GM18507 (cell line): ENCODE results near the gene FBXW2.

Experiments used
- DNase-seq: peaks from one replicate; pipeline ENCODE4 v3.0.0; 2011; ENCODE audit warnings: low read depth; ENCODE audit not compliant: insufficient read length; ENCODE audit errors: extremely low spot score
- FAIRE-seq: peaks from 2 replicates; lab custom pipeline; 2011; peaks lifted over from hg19 to GRCh38; lab: Jason Lieb, UNC

Gene FBXW2

GRCh38 chr9:120780367-120780766 is 12.8 kb downstream of the FBXW2 start:
- no peak for FAIRE-seq
- DNase-seq: no peak

- DNase-seq: no peak
- FAIRE-seq: no peak
Observed at GRCh38 chr9:120779227-120779626, 14.0 kb downstream of the FBXW2 start.

DNA sequence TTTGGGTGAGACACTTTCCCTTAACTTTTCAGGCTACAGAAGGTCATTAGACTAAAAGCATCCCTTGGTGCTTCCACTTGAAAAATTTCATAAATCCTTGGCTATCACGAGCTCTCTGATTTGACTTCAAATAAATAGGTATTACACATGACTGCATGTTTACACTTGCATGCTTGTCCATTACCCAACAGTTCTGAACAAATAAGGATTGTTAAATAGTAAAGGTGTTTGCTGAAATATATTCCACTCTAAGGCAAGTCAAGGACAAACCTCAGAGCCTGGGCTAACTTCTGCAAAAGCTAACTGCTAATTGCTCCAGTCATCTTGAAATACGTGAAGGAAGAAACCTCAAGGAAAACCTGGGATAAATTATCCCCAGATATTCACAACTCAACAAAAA is 14.5 kb downstream of the FBXW2 start:
- no peak for FAIRE-seq
- no peak for DNase-seq

DNA sequence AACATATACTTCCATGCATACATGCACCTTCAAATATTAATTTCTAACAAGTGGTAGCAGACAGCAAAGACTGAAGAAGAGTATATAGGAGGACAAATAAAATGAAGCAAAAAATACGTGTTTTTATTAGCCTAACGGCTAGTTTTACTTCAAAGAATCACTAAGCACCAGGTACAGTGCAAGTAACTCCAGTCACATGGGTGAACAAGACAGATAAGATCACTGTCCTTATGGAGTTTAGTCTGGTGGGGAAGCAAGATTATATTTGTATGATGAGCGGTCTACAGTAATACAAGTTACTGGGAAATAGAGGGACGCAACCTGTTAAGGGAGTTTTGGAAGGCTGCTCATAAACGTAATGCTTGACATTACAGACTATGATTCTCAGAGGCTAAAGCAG is 16.0 kb downstream of the FBXW2 start:
- FAIRE-seq (no peak), DNase-seq (no peak)

DNA sequence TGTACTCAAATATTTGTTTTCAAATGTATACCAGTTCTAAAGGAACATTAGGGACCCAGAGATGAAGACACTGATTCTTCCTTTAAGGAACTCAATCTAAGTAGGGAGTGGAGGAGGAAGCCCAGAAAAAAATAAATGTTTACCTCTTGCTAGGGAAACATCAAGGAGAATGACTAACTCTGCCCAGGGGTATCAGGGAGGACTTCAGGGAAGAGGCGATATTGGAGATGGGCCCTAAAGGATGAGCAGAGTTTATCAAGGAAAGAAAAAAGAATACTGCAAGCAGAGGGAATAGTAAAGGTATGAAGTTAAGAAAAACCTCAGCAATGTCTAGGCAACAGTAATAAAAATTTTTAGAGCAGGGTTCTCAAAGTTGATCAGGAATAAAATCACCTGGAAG is 16.4 kb downstream of the FBXW2 start:
- DNase-seq (no peak), FAIRE-seq (no peak)

DNA sequence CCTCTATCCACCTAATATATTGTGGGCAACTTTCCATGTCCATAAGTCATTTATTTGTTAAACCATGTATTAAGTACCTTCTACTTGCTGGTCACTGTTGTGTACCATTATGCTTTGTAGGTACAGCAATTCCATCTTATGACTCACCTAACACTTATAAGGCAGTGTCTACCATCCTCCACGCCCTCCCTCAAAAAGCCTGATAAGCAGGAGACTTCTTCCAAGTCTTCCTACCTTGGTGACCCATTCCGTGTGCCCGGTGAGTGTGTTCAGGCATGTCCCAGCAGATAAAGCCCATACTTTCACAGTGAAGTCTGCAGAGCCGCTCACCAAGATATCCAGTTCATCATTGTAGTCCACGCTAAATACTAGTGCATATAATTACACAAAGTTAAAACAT is 17.4 kb downstream of the FBXW2 start:
- FAIRE-seq: no peak
- no peak for DNase-seq

DNA sequence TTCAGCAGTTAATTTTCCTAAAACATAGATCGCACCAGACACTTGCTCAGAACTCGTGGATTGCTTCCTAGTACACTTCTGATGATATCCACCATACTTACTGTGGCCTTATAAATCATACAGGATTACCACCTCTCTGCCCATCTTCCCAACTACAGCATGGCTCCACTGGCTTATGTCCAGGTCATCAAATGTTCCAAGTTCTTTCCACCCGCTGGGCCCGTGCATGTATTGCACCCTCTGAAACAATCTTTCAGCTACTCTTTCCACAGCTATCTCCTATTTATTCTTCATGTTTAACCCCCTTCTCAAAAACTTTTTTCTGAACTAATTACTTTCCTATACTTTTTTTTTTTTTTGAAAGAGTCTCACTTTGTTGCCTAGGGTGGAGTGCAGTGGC is 18.5 kb downstream of the FBXW2 start:
- no peak for FAIRE-seq
- DNase-seq: no peak

GRCh38 chr9:120773256-120773655 is 20.0 kb downstream of the FBXW2 start:
- FAIRE-seq (no peak), DNase-seq (no peak)

DNA sequence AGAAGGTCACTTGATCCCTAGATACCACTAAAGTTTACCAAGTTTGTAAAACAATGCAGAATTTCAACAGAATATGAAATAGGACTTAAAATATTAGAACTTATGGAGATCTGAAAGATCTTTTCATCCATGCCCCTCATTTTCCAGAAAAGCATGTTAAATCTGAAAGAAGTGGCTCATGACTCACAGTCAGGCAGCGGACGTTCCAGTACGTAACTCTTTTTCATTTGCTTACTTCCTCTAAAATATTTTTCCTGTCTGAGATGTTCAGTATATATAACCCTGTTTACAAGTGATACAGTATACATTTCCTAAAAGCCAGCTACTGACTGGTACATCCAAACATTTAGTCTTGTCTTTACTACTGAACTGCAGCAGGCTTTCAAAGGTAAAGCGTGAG is 22.3 kb downstream of the FBXW2 start:
- no peak for DNase-seq
- no peak for FAIRE-seq

DNA sequence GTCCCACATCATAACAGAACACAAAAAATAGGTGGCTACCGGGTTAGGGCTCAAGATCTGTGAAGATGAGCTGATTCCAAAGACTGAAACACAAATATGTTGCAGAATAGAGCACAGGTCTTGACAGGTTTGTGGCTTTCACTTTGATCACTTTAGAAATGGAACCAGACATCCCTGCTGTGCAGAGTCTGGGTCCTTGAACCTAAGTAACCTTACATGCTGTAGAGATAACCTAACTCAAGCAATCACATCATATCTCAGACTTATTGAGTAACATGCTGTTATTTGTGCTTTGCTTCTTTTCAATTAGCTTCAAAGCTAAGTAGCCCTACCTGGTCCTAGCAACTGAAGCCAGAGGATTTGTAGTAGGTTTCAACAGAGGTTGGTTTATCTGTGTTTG is 24.3 kb downstream of the FBXW2 start:
- FAIRE-seq: no peak
- DNase-seq: no peak

GRCh38 chr9:120768247-120768646 is 25.0 kb downstream of the FBXW2 start:
- DNase-seq (no peak), FAIRE-seq (no peak)

DNA sequence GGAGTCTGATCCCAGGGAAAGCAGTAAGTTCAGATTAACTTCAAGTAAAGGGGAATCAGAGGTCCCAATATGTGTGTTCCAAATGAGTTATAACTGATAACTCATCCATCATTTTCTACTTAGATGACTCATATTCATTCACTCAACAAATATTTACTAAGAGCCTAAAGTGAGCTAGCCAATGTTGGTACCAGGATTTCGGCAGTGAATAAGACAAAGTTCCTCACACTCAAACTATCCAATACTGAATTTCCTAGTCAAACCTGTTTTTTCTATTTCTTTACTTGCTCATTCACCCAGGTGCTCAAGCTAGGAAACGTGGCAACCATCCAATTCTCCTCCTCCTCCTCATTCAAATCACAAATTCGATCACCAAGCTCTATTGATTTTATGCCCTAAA is 25.8 kb downstream of the FBXW2 start:
- FAIRE-seq (no peak), DNase-seq (no peak)

- FAIRE-seq (no peak), DNase-seq (no peak)
Observed at GRCh38 chr9:120765910-120766425, 27.2 kb downstream of the FBXW2 start.

DNA sequence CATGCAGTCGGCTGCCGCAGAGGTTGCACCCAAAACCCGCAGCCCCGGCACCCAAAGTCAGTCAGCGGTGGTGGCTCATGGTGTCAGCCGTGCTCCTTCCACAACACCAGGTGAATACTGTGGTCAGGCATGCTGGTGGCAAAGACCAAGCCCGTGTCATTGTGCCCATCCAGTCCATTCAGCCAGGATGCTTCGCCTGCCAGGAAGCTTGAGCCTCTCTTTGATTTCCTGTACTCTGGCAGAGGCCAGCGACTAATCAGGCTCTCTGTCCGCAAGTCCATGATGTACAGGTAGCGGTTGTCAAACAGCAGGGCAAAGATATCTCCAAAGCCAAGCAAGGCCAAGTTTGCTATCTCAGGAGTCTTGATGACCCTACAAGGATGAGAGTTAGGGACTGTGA is 28.7 kb downstream of the FBXW2 start:
- no peak for FAIRE-seq
- no peak for DNase-seq

GRCh38 chr9:120761006-120761405 is 32.2 kb downstream of the FBXW2 start:
- FAIRE-seq: no peak
- DNase-seq: no peak

GRCh38 chr9:120759755-120760400 is 33.3 kb downstream of the FBXW2 start:
- DNase-seq (no peak), FAIRE-seq (no peak)

DNA sequence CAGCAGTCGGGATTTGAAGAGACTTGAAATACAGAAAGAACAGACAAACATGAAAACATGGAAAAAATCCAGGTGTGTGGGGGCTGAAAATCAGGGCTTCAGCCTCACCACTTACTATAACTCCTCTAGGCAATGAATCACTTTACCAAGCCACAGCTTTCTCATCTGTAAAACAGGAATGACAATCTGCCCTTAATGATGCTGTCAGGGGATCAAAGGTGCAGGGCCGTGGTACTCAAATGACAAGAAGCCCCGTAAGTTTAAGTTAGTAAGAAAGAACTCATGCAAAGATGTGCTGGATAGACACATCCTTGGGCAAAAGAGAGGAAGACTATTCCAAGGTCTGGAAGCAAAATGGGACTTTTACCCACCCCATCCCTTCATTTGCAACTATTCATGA is 34.7 kb downstream of the FBXW2 start:
- DNase-seq (no peak), FAIRE-seq (no peak)

DNA sequence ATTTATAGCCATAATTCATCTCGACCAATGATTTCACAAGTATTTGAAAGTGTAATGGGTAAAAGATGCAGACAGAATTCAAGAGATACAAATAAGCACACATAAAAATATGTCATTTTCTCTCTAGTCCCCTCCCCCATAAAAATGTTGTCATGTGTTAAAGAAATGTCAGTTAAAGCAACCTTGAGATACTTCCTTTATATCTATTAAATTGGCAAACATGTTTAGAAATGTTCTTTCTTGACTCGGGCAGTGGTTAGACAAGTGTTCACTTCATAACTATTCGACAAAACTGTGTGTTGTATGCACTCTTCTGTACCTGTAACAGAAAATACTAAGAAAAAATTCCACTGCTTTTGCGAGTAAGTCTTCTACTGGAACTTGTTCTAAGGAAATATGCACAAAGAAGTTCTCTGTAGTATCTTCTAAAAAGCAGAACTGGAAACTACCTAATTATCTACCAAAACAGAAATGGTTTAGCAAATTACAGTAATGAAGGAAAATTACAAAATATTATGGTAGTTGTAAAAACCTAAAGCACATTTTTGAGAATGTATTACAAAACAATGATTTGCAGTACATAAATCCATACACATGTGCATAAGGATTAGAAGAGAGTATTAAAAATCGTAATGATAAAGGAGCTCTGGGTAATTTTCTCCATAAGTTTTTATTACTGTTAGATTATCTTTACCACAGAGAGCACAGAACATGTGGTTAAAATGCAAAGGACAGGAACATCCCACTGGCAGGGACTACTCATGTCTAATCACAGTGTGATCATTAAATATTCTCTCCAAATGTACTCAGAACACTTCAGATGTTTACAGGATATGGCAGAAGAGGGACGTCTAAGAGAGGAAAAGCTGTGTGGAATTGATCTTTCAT is 35.9 kb downstream of the FBXW2 start:
- FAIRE-seq: peak; percentile 26
- no peak for DNase-seq

GRCh38 chr9:120756531-120756930 is 36.7 kb downstream of the FBXW2 start:
- DNase-seq (no peak), FAIRE-seq (no peak)

GRCh38 chr9:120755810-120756434 is 37.3 kb downstream of the FBXW2 start:
- FAIRE-seq (peak; percentile 74), DNase-seq (peak; percentile 30)
